Measurements from ENCODE around the gene CHRM1. TPM values are rescaled to one million over a fixed set of nuclear protein-coding genes. Genes with fewer than 3 reads are reported as not detected.
"Not testable (repeated sequence)": the region's sequence is repeated elsewhere in the genome, so short reads cannot be mapped to it uniquely, and the experiment has no call there.

CHRM1 gene
- total RNA-seq, 1 donor from 2014 or later, result not detected

DNA sequence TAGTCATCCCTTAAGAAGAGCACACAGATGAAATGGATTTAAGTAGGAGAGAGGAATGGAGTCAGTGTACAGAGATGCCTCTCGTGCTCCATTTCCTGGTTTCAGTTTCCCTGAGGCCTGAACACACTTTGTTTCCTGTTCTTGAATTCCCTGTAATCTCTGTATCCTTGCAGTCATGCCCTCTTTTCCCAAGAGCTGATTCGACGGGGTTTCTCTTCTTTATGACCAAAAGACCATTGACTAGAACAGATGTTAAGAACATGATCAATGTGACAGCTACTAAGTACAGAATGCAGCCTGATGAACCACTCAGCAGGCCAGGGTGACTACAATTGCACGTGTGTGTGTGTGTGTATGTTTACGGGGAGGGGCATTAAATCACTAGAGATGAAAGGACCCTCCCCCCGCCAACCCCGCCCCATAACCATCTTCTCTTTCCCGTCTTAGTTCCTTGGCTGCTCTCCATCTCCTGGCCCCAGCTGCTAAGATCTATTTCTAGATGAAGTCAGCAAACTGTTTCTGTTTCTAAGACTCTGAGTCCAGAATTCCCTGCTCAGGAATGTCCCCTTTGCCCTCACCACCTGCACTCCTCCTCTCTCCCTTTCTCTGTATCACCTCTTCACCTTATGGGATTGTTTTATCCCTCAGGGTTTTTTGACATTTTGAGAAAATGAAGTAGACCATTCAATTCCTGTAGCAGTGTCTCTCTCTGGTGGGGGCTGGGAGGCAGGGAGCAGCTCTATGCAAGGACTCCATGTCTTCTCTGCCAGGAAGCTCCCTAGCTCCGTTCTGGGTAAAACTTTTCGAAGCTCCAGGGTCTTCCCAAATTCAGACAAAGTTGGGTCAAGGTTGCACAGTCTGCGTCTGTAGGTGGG lies 37.6 kb upstream of the CHRM1 start:
- TF ChIP-seq, protein P1, sequence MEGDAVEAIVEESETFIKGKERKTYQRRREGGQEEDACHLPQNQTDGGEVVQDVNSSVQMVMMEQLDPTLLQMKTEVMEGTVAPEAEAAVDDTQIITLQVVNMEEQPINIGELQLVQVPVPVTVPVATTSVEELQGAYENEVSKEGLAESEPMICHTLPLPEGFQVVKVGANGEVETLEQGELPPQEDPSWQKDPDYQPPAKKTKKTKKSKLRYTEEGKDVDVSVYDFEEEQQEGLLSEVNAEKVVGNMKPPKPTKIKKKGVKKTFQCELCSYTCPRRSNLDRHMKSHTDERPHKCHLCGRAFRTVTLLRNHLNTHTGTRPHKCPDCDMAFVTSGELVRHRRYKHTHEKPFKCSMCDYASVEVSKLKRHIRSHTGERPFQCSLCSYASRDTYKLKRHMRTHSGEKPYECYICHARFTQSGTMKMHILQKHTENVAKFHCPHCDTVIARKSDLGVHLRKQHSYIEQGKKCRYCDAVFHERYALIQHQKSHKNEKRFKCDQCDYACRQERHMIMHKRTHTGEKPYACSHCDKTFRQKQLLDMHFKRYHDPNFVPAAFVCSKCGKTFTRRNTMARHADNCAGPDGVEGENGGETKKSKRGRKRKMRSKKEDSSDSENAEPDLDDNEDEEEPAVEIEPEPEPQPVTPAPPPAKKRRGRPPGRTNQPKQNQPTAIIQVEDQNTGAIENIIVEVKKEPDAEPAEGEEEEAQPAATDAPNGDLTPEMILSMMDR (conservative IDR thresholded peaks at IDR 0.05), result no peak
- peak overlapping the region; percentile 15 for H3K27ac Mint-ChIP-seq (ENCODE audit: unreplicated experiment)
- H3K4me3 Mint-ChIP-seq, result no peak overlapping the region
- peaks cover 4% of the 10 kb centered on the region for H3K9me3 Mint-ChIP-seq
- peaks cover 12% of the 10 kb centered on the region for H3K4me1 Mint-ChIP-seq
- H3K36me3 Mint-ChIP-seq (ENCODE audit: low read depth), result no peaks in the 10 kb centered on the region
- DNase-seq (ENCODE audit: low read depth, low spot score), result no peak
- peaks cover 1% of the 10 kb centered on the region for H3K27me3 Mint-ChIP-seq (ENCODE audit: low read depth)

DNA sequence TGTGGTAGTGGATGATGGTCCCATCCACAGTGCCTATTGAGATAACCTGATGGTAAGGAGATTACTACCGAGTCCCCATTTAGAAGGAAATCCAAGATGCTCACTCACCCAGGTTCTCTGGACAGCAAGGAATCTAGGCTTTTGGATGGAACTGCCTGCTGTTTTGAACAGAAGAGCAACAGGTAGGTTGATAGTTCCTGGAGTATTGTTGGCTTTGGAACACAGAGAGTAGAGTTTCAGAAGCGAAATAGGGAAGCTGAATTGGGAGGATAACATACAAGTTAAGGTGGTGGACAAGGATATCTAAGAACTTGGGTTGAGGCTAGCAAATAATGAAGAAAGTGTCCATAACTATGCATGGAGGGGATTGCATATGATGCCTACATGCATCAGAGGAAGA lies 36.0 kb upstream of the CHRM1 start:
- Mint-ChIP-seq H3K4me3 (no peak overlapping the region), H3K27me3 (ENCODE audit: low read depth) (peaks cover 2% of the 10 kb centered on the region), H3K27ac (ENCODE audit: unreplicated experiment) (no peak overlapping the region), H3K9me3 (peaks cover 4% of the 10 kb centered on the region), H3K4me1 (peaks cover 12% of the 10 kb centered on the region), H3K36me3 (ENCODE audit: low read depth) (no peaks in the 10 kb centered on the region)
- TF ChIP-seq, protein P1 (conservative IDR thresholded peaks at IDR 0.05), result no peak
- DNase-seq (ENCODE audit: low read depth, low spot score), result no peak

DNA sequence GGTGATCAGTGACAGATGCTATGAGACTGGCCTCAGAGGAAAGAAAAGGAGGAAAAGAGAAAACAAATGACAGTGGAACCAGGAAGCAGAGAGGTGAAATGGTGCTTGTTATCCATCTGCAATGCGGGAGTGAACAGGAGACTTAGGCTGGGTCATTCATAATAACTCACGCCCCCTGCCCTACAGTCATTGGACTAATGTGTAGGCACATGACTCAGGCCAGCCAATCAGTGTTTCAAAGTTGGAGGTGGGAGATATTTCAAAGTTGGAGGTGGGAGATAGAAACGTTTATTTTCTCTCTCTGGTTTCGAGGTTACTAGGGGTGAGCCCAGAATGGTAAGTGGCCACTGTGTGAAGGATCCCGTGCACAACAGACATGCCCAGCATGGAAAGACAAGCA lies 33.3 kb upstream of the CHRM1 start:
- Mint-ChIP-seq H3K36me3 (ENCODE audit: low read depth) (no peaks in the 10 kb centered on the region), H3K27ac (ENCODE audit: unreplicated experiment) (no peak overlapping the region), H3K9me3 (peaks cover 4% of the 10 kb centered on the region), H3K4me3 (no peak overlapping the region), H3K4me1 (peaks cover 12% of the 10 kb centered on the region), H3K27me3 (ENCODE audit: low read depth) (peaks cover 10% of the 10 kb centered on the region)
- no peak for DNase-seq (ENCODE audit: low read depth, low spot score)
- TF ChIP-seq, protein P1 (conservative IDR thresholded peaks at IDR 0.05), result no peak

DNA sequence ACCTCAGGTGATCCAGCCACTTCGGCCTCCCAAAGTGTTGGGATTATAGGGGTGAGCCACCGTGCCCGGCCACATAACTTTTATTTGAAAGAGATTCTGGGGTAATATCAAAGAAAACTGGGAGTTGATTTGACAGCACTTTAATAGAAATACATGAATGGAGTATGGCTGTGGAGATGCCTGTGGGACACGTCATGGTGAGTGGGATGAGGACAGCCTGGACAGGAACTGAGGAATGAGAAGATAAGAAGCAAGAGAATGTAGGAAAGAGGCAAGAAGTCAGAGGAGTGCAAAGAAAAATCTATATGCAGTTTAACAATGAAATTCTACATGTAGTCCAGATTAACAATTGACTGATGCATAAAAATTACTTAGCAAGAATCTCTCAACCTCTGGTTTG lies 32.6 kb upstream of the CHRM1 start:
- Mint-ChIP-seq H3K27ac (ENCODE audit: unreplicated experiment) (no peak overlapping the region), H3K9me3 (peaks cover 4% of the 10 kb centered on the region), H3K4me3 (no peak overlapping the region), H3K36me3 (ENCODE audit: low read depth) (no peaks in the 10 kb centered on the region), H3K4me1 (peaks cover 5% of the 10 kb centered on the region), H3K27me3 (ENCODE audit: low read depth) (peaks cover 10% of the 10 kb centered on the region)
- no peak for DNase-seq (ENCODE audit: low read depth, low spot score)
- TF ChIP-seq, protein P1 (conservative IDR thresholded peaks at IDR 0.05), result no peak

DNA sequence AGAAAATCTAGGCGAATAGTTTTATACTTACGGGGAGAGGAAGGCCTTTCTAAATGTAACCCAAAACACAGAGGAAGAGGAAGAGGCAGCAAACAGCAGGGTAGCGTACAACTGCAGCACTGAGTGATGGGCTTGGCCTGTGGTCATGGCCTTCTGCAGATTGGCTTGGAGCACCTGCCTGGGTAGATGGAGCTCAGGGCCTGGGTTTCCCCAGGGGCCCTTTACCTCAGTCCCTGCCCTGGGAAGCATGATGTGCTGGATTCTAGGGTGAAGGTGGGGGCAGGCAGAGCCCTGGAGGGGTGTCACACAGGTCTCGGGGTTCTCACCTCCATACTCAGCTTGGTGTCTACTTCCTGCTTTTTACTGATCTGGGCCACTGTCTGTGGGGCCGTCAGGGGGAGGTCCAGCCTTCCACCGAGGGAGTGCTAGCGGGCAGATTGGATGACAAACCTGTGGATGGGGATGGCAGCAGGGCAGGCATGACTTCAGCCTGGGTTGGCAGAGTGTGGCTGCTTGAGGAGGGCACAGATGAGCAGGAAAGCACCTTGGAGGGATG lies 27.7 kb upstream of the CHRM1 start:
- Mint-ChIP-seq H3K27me3 (ENCODE audit: low read depth) (peaks cover 10% of the 10 kb centered on the region), H3K4me1 (no peaks in the 10 kb centered on the region), H3K27ac (ENCODE audit: unreplicated experiment) (no peak overlapping the region), H3K4me3 (no peak overlapping the region), H3K9me3 (peaks cover 2% of the 10 kb centered on the region), H3K36me3 (ENCODE audit: low read depth) (no peaks in the 10 kb centered on the region)
- DNase-seq (ENCODE audit: low read depth, low spot score), result no peak
- TF ChIP-seq, protein P1 (conservative IDR thresholded peaks at IDR 0.05), result no peak

DNA sequence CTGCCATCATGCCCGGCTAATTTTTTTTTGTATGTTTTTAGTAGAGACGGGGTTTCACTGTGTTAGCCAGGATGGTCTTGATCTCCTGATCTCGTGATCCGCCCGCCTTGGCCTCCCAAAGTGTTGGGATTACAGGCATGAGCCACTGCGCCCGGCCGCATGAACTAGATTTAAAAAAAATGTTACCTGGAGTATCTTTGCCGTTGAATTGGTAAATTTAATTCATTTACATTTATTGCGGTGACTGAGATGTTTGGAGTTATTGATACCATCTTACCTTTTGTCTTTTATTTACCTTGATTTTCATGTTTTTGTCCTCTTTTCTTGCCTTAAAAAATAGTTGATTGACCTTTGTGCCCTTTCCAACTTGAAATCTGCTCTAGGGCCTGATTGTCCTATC lies 24.4 kb upstream of the CHRM1 start:
- DNase-seq (ENCODE audit: low read depth, low spot score); H3K9me3 Mint-ChIP-seq; H3K27ac Mint-ChIP-seq (ENCODE audit: unreplicated experiment); H3K36me3 Mint-ChIP-seq (ENCODE audit: low read depth); H3K4me1 Mint-ChIP-seq; H3K4me3 Mint-ChIP-seq; H3K27me3 Mint-ChIP-seq (ENCODE audit: low read depth): not testable (repeated sequence)

DNA sequence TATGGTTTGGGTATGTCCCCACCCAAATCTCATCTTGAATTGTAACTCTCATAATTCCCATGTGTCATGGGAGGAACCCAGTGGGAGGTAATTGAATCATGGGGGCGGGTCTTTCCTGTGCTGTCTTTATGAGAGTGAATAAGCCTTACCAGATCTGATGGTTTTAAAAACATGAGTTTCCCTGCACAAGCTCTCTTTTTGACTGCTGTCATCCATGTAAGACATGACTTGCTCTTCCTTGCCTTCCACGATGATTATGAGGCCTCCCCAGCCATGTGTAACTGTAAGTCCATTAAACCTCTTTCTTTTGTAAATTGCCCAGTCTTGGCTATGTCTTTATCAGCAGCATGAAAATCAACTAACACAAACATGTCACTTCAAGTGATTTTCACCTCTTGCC lies 16.4 kb upstream of the CHRM1 start:
- not testable (repeated sequence) for H3K9me3 Mint-ChIP-seq; H3K36me3 Mint-ChIP-seq (ENCODE audit: low read depth); DNase-seq (ENCODE audit: low read depth, low spot score); H3K27ac Mint-ChIP-seq (ENCODE audit: unreplicated experiment); H3K27me3 Mint-ChIP-seq (ENCODE audit: low read depth); H3K4me3 Mint-ChIP-seq; H3K4me1 Mint-ChIP-seq

All from neural crest cell (in vitro differentiated cells).